Thyroid gland (tissue), 4 donors: ENCODE data around the gene CTSL.

Source experiments
- POLR2A ChIP-seq, 2 donors: fragments of 450-650 bp; IDR thresholded peaks; one replicate each; pipeline ENCODE4 v1.6.1; 2017; ENCODE audit warnings: antibody characterized with exemption in 2 of 2, mild to moderate bottlenecking in 2 of 2, moderate library complexity in 1 of 2
- TF ChIP-seq, protein P1 (sequence below), 6 experiments: fragments of 200-600 bp in 3 of 6; fragments of 450-650 bp in 3 of 6; sonication (generic) in 3 of 6; IDR thresholded peaks; one replicate each; pipeline ENCODE4 v1.5.1; 2016 to 2019; ENCODE audit warnings: antibody characterized with exemption in 6 of 6, mild to moderate bottlenecking in 2 of 6, inconsistent platforms in 1 of 6, moderate library complexity in 1 of 6

DNA sequence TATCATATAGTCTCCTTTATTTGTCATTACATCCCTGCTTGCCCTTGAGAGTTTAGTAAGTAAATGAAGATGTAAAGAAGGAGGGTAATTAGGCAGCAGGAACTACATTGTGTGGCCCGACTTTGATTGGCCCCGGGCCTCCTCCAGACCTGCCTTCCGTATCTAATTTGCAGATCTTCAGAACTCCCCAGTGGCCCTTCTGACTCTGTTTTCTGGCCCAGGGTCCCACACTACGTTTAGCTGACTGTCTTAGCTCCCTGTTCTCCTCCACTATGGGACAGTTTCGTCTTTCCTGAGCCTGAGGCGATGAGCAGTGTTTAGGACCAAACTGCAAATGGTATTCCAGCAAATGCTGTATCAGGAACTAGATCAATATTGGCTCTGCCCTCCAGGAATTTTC is 21.6 kb upstream of the CTSL start:
- TF ChIP-seq, protein P1, sequence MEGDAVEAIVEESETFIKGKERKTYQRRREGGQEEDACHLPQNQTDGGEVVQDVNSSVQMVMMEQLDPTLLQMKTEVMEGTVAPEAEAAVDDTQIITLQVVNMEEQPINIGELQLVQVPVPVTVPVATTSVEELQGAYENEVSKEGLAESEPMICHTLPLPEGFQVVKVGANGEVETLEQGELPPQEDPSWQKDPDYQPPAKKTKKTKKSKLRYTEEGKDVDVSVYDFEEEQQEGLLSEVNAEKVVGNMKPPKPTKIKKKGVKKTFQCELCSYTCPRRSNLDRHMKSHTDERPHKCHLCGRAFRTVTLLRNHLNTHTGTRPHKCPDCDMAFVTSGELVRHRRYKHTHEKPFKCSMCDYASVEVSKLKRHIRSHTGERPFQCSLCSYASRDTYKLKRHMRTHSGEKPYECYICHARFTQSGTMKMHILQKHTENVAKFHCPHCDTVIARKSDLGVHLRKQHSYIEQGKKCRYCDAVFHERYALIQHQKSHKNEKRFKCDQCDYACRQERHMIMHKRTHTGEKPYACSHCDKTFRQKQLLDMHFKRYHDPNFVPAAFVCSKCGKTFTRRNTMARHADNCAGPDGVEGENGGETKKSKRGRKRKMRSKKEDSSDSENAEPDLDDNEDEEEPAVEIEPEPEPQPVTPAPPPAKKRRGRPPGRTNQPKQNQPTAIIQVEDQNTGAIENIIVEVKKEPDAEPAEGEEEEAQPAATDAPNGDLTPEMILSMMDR (IDR thresholded peaks at IDR 0.05), result no peak
- no peak for TF ChIP-seq POLR2A (IDR thresholded peaks at IDR 0.05)
